Measurements from ENCODE around the gene STING1.
A peak's percentile ranks its signal among the peaks of the same experiment; 100 is the strongest.
"Not testable (repeated sequence)": the region's sequence is repeated elsewhere in the genome, so short reads cannot be mapped to it uniquely, and the experiment has no call there.

STING1 gene

DNA sequence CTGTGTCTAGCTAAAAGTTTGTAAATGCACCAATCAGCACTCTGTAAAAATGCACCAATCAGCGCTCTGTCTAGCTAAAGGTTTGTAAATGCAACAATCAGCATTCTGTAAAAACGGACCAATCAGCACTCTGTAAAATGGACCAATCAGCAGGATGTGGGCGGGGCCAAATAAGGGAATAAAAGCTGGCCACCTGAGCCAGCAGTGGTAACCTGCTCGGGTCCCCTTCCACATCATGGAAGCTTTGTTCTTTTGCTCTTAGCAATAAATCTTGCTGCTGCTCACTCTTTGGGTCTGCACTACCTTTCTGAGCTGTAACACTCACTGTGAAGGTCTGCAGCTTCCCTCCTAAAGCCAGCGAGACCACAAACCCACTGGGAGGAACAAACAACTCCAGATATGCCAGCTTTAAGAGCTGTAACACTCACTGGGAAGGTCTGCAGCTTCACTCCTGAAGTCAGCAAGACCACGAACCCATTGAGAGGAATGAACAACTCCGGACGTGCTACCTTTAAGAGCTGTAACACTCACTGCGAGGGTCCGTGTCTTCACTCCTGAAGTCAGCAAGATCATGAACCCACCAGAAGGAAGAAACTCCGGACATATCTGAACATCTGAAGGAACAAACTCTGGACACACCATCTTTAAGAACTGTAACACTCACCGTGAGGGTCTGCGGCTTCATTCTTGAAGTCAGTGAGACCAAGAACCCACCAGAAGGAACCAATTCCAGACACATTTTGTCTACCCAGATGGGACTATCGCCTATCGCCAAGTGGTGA, 20.7 kb upstream of the STING1 start:
- DNase-seq = not testable (repeated sequence)

GRCh38 chr5:139501381-139501780, 18.8 kb upstream of the STING1 start:
- DNase-seq = no peak

- peak in 1 of 2 experiments; percentile 35 for DNase-seq
Observed at GRCh38 chr5:139495638-139496435, 13.3 kb upstream of the STING1 start.

GRCh38 chr5:139494832-139495231, 12.3 kb upstream of the STING1 start:
- no peak for DNase-seq

DNA sequence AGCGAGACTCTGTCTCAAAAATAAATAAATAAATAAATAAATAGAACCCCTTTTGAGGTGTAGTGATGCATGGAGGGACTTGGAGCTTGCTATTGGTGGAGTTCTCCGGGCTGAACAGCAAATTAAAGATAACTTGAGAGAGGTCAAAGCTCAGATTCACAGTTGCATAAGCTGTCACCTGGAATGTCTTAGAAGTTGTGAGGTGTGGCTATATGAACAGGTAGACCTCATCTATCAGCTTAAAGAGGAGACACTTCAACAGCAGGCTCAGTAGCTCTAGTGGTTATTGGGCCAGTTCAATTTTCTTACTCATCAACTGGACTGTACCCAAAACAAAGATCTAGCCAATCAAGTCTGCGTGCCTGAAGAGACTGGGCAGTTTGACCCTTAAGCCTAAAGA, 11.7 kb upstream of the STING1 start:
- DNase-seq = no peak

- DNase-seq = no peak
Observed at GRCh38 chr5:139492700-139493192, 10.2 kb upstream of the STING1 start.

DNA sequence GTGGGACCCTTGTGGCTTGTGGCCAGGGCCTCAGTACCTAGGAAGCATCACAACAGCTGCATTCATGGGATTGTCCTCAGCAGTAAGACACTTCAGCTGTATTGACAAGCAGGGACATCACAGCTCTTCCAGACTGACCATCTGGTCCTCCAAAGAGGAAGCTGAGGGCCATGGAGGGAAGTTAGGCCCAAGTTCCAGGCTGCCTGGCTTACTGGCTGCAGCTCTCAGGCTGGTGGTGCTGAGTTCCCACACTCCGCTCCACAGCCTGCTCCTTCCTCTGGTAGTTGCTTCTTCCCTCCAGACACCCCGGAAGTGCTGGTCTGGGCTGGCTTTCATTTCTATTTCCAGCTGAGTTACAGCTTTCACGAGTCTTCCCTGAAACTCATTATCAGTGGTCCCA, 5.7 kb upstream of the STING1 start:
- no peak for DNase-seq

GRCh38 chr5:139486201-139486600, 3.6 kb upstream of the STING1 start:
- no peak for DNase-seq

DNA sequence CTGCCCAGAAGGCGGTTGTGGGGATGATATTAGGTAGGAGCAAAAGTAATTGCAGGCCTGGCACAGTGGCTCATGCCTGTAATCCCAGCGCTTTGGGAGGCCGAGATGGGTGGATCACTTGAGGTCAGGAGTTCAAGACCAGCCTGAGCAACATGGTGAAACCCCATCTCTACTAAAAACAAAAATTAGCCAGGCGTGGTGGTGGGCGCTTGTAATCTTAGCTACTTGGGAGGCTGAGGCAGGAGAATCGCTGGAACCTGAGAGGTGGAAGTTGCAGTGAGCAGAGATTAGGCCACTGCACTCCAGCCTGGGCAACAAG, 291 bp upstream of the STING1 start:
- peak; percentile 65 to 71 for DNase-seq

DNA sequence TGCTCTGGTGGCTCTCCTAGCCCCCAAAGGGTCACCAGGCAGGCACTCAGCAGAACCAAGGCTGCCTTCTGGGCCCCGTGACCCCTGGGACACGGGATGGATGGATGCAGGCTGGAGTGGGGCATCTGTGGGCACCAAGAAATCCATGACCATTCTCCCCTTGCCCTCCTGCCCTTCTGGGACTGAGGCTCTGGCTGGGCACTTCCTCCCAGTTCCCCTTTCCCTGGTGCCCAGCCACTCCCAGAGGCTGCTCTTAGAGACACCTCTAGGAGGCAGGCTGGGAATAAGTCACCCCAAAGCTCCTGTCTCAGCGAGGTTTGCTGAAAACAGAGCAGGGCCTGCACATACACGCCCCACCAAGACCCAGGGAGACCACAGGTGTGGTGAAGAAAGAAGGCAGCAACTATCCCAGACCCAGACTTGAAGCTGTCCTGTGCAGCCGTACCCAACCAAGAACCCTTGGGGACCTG, 943 bp downstream of the STING1 start:
- DNase-seq = no peak

GRCh38 chr5:139481122-139481533, 1.4 kb downstream of the STING1 start:
- peak; percentile 54 to 62 for DNase-seq

DNA sequence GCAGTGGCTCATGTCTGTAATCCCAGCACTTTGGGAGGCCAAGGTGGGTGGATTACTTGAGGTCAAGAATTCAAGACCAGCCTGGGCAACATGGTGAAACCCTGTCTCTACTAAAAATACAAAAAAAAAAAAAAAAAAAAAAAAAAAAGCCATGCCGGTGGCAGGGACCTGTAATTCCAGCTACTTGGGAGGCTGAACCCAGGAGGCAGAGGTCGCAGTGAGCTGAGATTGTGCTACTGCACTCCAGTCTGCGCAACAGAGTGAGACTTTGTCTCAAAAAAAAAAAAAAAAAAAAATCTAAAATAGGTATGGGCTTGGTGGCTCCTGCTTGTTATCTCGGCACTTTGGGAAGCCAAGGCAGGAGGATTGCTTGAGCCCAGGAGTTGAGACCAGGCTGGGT, 2.8 kb downstream of the STING1 start:
- not testable (repeated sequence) for DNase-seq

DNA sequence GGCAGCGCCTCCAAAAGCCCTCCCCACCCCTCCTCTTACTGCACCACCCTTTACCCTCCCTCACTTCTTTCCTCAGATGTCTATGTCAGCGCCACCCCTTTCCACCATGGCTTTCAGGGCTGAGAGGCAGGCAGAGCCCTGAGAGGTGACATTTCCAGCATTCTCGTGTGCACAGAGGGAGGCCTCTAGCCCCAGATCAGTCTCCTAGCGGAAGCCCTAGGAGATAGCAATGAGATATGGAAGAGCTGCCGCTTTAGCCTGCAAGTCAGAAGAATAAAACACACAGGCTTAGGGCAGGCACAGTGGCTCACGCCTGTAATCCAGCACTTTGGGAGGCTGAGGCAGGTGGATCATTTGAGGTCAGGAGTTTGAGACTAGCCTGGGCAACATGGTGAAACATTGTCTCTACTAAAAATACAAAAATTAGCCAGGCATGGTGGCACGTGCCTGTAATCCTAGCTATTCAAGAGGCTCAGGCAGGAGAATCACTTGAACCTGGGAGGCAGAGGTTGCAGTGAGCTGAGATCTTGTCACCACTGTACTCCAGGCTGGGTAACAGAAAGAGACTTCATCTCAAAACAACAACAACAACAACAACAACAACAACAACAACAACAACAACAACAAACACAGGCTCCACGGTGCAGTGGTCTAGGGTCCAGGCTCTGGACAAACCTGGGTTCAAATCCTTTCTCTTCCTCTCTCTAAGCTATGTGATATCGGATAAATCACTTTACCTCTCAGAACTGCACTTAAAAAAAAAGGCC, 3.7 kb downstream of the STING1 start:
- DNase-seq = not testable (repeated sequence)

- DNase-seq = no peak
Observed at GRCh38 chr5:139475865-139476617, 6.5 kb downstream of the STING1 start.

DNA sequence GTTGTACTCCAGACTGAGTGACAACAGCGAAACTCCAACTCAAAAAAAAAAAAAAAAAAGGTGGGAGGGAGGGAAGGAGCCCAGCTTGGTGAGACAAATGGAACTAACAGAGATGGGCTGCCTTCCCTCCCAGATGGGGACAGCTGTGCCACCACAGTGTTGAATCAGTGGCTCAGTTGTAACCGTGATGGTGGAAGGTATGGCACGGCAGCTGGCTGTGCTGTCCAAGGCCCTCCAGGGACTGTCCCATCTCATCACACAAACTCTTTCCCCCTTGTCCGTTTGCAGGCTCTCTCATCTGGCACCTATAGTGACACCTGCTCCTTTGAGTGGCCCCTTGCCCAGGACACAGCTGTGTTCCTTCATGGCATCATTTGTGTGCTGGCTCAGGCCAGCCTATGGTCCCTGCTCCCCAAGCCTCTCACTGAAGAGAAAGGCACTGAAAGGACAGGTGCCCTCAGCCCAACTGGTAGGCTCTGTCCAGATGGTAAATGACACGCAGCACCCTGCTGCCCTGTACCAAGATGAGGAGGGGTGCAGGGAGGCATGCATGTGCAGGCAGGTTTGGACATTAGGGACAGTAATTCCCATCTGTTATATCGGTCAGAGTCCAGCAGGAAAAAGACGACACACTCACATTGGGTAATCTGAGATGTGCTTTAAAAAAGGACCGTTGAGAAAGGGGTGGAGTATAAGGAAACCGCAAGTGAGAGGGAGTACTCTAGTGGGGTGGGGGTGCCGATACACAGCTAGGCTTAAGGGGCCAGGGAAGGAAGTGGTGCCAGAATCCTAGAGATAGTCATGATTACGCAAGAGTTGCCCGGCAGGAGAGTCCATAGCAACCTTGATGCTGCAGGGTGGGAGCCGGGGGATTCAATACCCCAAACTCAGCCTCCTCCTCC, 7.4 kb downstream of the STING1 start:
- peak in 1 of 2 experiments; percentile 34 for DNase-seq

GRCh38 chr5:139473565-139473964, 9.0 kb downstream of the STING1 start:
- DNase-seq = no peak

DNA sequence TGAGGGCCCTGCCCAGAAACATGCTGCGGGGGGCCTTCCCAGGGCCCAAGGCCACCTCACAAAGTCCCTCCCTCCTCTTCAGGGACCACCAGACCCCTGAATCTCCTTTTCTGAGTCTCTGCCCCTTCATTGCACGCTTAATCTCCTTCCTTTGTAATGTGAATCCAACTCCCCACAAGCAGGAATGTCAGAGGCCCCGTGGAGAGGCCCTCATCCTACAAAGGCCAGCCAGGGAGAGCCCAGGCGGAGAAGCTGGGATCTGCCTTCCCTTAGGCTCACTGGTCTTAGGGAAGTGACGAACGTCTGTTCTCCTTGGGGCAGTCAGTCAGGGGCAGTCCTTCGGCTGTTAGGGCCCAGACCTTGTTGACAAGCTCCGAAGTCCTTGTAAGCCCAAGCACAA, 9.5 kb downstream of the STING1 start:
- DNase-seq = no peak

DNA sequence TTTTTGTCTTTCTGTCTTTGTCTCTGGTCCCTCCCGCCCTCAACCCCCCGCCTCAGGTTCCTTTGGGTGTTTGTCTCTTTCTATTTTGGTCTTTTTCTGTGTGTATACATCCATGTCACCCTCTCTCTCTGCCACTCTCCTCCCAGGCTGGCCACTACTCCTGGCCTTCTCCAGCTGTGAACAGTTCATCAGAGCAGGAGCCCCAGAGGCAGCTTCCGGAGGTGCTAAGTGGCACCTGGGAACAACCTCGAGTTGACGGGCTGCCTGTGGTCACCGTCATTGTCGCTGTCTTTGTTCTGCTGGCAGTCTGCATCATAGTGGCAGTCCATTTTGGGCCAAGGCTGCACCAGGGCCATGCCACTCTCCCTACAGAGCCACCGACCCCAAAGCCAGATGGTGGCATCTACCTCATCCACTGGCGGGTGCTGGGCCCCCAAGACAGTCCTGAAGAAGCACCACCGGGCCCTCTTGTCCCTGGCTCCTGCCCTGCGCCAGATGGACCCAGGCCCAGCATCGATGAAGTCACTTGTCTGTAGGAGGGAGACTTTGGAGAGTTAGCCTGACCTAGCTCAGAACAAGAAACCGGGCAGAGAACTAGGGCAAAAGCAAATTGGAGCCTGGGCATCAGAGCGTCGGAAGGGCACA, 10.1 kb downstream of the STING1 start:
- peak in 1 of 2 experiments; percentile 41 for DNase-seq

- peak; percentile 64 to 65 for DNase-seq
Observed at GRCh38 chr5:139470821-139471300, 11.7 kb downstream of the STING1 start, which contains the start of gene SMIM33. TSS of gene SMIM33 (plus strand) at chr5:139471004. CDS start at chr5:139471122, 118 bp downstream.

DNA sequence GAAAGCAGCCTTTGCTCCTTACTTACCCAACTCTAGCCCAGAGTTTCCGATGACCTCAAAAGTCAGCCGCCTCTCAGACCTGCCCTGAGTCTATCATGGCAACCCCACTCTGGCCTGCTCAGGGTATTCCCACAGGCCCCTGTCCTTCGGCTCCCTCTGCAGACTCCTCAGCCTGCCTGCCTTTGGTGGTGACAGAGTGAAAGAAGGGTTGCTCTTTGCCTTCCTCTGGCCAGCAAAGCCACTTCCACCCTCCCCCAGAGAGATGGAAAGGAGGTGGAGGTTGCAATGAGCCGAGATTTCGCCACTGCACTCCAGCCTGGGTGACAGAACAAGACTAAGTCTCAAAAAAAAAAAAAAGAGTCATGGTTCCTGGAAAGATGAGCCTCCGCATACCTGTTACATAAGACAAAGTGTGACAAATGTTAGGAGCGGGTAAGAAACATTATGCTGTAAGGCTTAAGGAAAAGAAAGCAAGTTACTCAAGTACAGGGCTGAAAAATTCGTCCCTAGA, 14.1 kb downstream of the STING1 start:
- DNase-seq = peak; percentile 45 to 53

Data from activated T-cell treated with anti-CD3 and anti-CD28 coated beads, Interleukin-2, amount 50 U/mL, for 48 hours (primary cell).